Umbilical cord (tissue), 2 donors: ENCODE measurements around the gene VARS1. TPM values are rescaled to one million over a fixed set of nuclear protein-coding genes. Genes with fewer than 3 reads are reported as not detected.
A peak's percentile ranks its signal among the peaks of the same experiment; 100 is the strongest.

Source experiments
- DNase-seq: peaks from one replicate; pipeline ENCODE4 v3.0.0-alpha.2; 2015; ENCODE audit warnings: low spot score
- total RNA-seq: library from RNA; depleted of rRNA; stranded (reverse); fragments of >200 nt; gene quantifications from one replicate; pipeline ENCODE4 v1.2.3, GENCODE V29; 2014; ENCODE audit warnings: low replicate concordance; ENCODE audit not compliant: insufficient read depth

VARS1 gene
- total RNA-seq, 1 donor from 2014 or later: 18.8 TPM

GRCh38 chr6:31771992-31772358 lies 23.6 kb downstream of the VARS1 start:
- DNase-seq: no peak

GRCh38 chr6:31770860-31771259 lies 24.7 kb downstream of the VARS1 start:
- DNase-seq: no peak

- DNase-seq: no peak
These were observed 25.7 kb downstream of the VARS1 start for GRCh38 chr6:31769684-31770371.

GRCh38 chr6:31768363-31769257 lies 26.9 kb downstream of the VARS1 start:
- DNase-seq: no peak

GRCh38 chr6:31767096-31767645 lies 28.4 kb downstream of the VARS1 start:
- no peak for DNase-seq

GRCh38 chr6:31765910-31766794 lies 29.4 kb downstream of the VARS1 start:
- peak; percentile 44 for DNase-seq

- DNase-seq: no peak
These were observed 30.0 kb downstream of the VARS1 start for GRCh38 chr6:31765559-31765909.

GRCh38 chr6:31764198-31764597 lies 31.4 kb downstream of the VARS1 start:
- peak; percentile 55 for DNase-seq

GRCh38 chr6:31763619-31763940 lies 32.0 kb downstream of the VARS1 start:
- DNase-seq: peak; percentile 88

GRCh38 chr6:31762878-31763618 lies 32.5 kb downstream of the VARS1 start:
- DNase-seq: peak; percentile 15

GRCh38 chr6:31762356-31762755 lies 33.2 kb downstream of the VARS1 start, which contains the start of gene SAPCD1:
SAPCD1 (plus strand) TSS chr6:31762656; CDS start chr6:31763055, 399 bp downstream.
- DNase-seq: no peak

GRCh38 chr6:31761343-31761742 lies 34.2 kb downstream of the VARS1 start:
- no peak for DNase-seq

- no peak for DNase-seq
These were observed 34.8 kb downstream of the VARS1 start for GRCh38 chr6:31760790-31761189.

GRCh38 chr6:31758281-31758680 lies 37.3 kb downstream of the VARS1 start:
- DNase-seq: no peak

- DNase-seq: no peak
These were observed 42.7 kb downstream of the VARS1 start for GRCh38 chr6:31752739-31753319.

- no peak for DNase-seq
These were observed 45.0 kb downstream of the VARS1 start for GRCh38 chr6:31750411-31751022.

- no peak for DNase-seq
These were observed 46.1 kb downstream of the VARS1 start for GRCh38 chr6:31749301-31750036.
